HG02623 (cell line): ENCODE results near the gene ZFYVE21.
A peak's percentile ranks its signal among the peaks of the same experiment; 100 is the strongest.

Source experiments
- ATAC-seq: cut with Tn5 transposase; IDR thresholded peaks from one replicate; pipeline ENCODE4 v1.9.1; 2021; ENCODE audit warnings: moderate library complexity; ENCODE audit not compliant: unreplicated experiment

Gene ZFYVE21

GRCh38 chr14:103715052-103716000 lies at the start of gene ZFYVE21, which contains the start of gene XRCC3:
Gene ZFYVE21 (plus strand): TSS chr14:103715810. CDS start chr14:103715842, 32 bp downstream.
Gene XRCC3 (minus strand): TSS chr14:103715451. CDS start chr14:103711087, 4,364 bp downstream.
- ATAC-seq = peak; percentile 92

GRCh38 chr14:103667671-103668070 lies 47.9 kb upstream of the ZFYVE21 start:
- no peak for ATAC-seq

GRCh38 chr14:103668117-103668516 lies 47.5 kb upstream of the ZFYVE21 start:
- ATAC-seq = no peak

GRCh38 chr14:103669370-103669769 lies 46.2 kb upstream of the ZFYVE21 start:
- no peak for ATAC-seq

GRCh38 chr14:103671911-103672310 lies 43.7 kb upstream of the ZFYVE21 start:
- no peak for ATAC-seq

- no peak for ATAC-seq
These were observed 39.7 kb upstream of the ZFYVE21 start for GRCh38 chr14:103675957-103676356.

- ATAC-seq = no peak
These were observed 38.5 kb upstream of the ZFYVE21 start for GRCh38 chr14:103676881-103677675.

- no peak for ATAC-seq
These were observed 36.3 kb upstream of the ZFYVE21 start for GRCh38 chr14:103679351-103679750.

- no peak for ATAC-seq
These were observed 34.9 kb upstream of the ZFYVE21 start for GRCh38 chr14:103680491-103681231.

- no peak for ATAC-seq
These were observed 32.5 kb upstream of the ZFYVE21 start for GRCh38 chr14:103683139-103683538.

- no peak for ATAC-seq
These were observed 31.1 kb upstream of the ZFYVE21 start for GRCh38 chr14:103684471-103684870.

- no peak for ATAC-seq
These were observed 30.7 kb upstream of the ZFYVE21 start for GRCh38 chr14:103684871-103685270.

- ATAC-seq = no peak
These were observed 30.1 kb upstream of the ZFYVE21 start for GRCh38 chr14:103685276-103686211.

GRCh38 chr14:103686831-103687485 lies 28.7 kb upstream of the ZFYVE21 start:
- no peak for ATAC-seq

GRCh38 chr14:103687712-103688111 lies 27.9 kb upstream of the ZFYVE21 start:
- ATAC-seq = no peak

- no peak for ATAC-seq
These were observed 27.2 kb upstream of the ZFYVE21 start for GRCh38 chr14:103688441-103688840.

- no peak for ATAC-seq
These were observed 26.4 kb upstream of the ZFYVE21 start for GRCh38 chr14:103688906-103689902.

GRCh38 chr14:103690332-103690731 lies 25.3 kb upstream of the ZFYVE21 start:
- ATAC-seq = no peak
